Caco-2 (cell line): ENCODE data around the gene GPRASP3. TPM values are rescaled to one million over a fixed set of nuclear protein-coding genes. Genes with fewer than 3 reads are reported as not detected.

Experiments
- BruUV-seq: library from RNA; stranded (reverse); fragments of 400-500 nt; replicated peaks from 2 replicates; lab custom pipeline; 2021; lab: Mats Ljungman, UMichigan
- CTCF ChIA-PET: fragments of 300-600 bp; sonication (Branson Sonifier 250); formaldehyde crosslinking; loops from one replicate; lab custom pipeline; 2022; ENCODE audit warnings: antibody characterized with exemption; lab: Charles Lee
- POLR2A ChIA-PET: fragments of 300-600 bp; sonication (Branson Sonifier 250); formaldehyde crosslinking; loops from one replicate; lab custom pipeline; 2022; ENCODE audit warnings: antibody characterized with exemption; lab: Charles Lee
- DNase-seq, 2 experiments: peaks; one replicate each; pipeline versions ENCODE4 v3.0.0 to v3.0.0-alpha.2; 2020 to 2022
- H3K27me3 ChIP-seq: replicated peaks from 2 replicates; pipeline ENCODE4 v1.6.0; 2011; ENCODE audit warnings: low read length; ENCODE audit not compliant: control insufficient read depth, insufficient read depth
- H3K36me3 ChIP-seq: 2 replicates; pipeline ENCODE4 v1.5.1; 2011; ENCODE audit warnings: low read length; ENCODE audit not compliant: control insufficient read depth, insufficient read depth
- H3K4me1 ChIP-seq: fragments of 250-450 bp; sonication (Bioruptor Pico); 2 replicates; pipeline ENCODE4 v1.5.1; 2020; ENCODE audit warnings: mild to moderate bottlenecking
- H3K4me3 ChIP-seq: 2 replicates; pipeline ENCODE4 v1.5.1; 2011; ENCODE audit warnings: low read depth, mild to moderate bottlenecking, control low read depth, low read length
- H3K9me3 ChIP-seq: fragments of 250-450 bp; sonication (Bioruptor Pico); 2 replicates; pipeline ENCODE4 v1.5.1; 2020; ENCODE audit warnings: mild to moderate bottlenecking, moderate library complexity
- H3K27ac Mint-ChIP-seq: one replicate; pipeline ENCODE4 v1.8.0; 2022; ENCODE audit warnings: mixed read lengths; ENCODE audit not compliant: unreplicated experiment
- H3K27me3 Mint-ChIP-seq: one replicate; pipeline ENCODE4 v1.8.0; 2022; ENCODE audit warnings: mixed read lengths; ENCODE audit not compliant: insufficient read depth, unreplicated experiment
- H3K36me3 Mint-ChIP-seq: one replicate; pipeline ENCODE4 v1.8.0; 2022; ENCODE audit warnings: mild to moderate bottlenecking, mixed read lengths; ENCODE audit not compliant: insufficient read depth, unreplicated experiment
- H3K4me1 Mint-ChIP-seq: one replicate; pipeline ENCODE4 v1.8.0; 2022; ENCODE audit warnings: low read depth, mixed read lengths; ENCODE audit not compliant: unreplicated experiment
- H3K4me3 Mint-ChIP-seq: one replicate; pipeline ENCODE4 v1.8.0; 2022; ENCODE audit warnings: mild to moderate bottlenecking, moderate library complexity, mixed read lengths; ENCODE audit not compliant: unreplicated experiment
- H3K9me3 Mint-ChIP-seq: one replicate; pipeline ENCODE4 v1.8.0; 2022; ENCODE audit warnings: mixed read lengths; ENCODE audit not compliant: unreplicated experiment
- CTCF ChIP-seq, 2 experiments: fragments of 200-600 bp in 1 of 2; IDR thresholded peaks; 1 replicate in 1 of 2; 2 replicates in 1 of 2; pipeline versions ENCODE4 v1.5.1 to v1.8.0; 2011 to 2022; ENCODE audit warnings: antibody characterized with exemption in 1 of 2, control low read depth in 1 of 2, inconsistent platforms in 1 of 2, low read depth in 1 of 2, low read length in 1 of 2, mild to moderate bottlenecking in 1 of 2, moderate library complexity in 1 of 2; ENCODE audit not compliant: insufficient read depth in 1 of 2, severe bottlenecking in 1 of 2, unreplicated experiment in 1 of 2
- intact Hi-C: fragments of 100-400 bp; cut with micrococcal nuclease; formaldehyde crosslinking; loops from one replicate; pipeline ENCODE4 v1.10.0; 2022; ENCODE audit not compliant: unreplicated experiment
- total RNA-seq: library from RNA; stranded (reverse); gene quantifications from 2 replicates; pipeline ENCODE4 v1.2.3, GENCODE V29; 2022

Gene GPRASP3
- total RNA-seq, 1 experiment from 2014 or later: 2.6 TPM

DNA sequence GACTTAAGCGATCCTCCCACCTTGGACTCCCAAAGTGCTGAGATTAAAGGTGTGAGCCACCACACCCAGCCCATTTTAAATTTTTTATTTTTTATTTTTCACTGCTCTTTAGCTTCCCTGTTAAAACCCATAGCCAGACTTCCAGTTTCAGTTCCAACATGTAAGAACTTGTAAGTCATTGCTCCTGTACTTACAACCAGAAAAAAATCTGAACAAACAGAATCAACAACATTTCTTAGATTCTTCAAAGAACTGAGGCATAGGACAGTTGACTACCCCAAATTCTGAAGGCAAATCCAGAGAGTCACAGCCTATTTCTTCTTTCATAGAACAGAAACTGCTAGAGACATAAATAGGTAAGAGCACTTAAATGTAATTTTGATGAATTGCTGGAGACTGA is 8.1 kb downstream of the GPRASP3 start:
- H3K27ac Mint-ChIP-seq: no peak overlapping the region
- intact Hi-C loops: loop anchor here (10.0 kb wide), 1 partner anchor 136 kb away; no protein-coding TSS in a partner anchor
- H3K4me1 ChIP-seq: no peaks in the 10 kb centered on the region

GRCh38 chrX:102739657-102740056 is 19.1 kb downstream of the GPRASP3 start:
- DNase-seq: no peak
- Histone ChIP-seq H3K36me3 (no peaks in the 10 kb centered on the region), H3K9me3 (no peaks in the 10 kb centered on the region), H3K27me3 (no peaks in the 10 kb centered on the region), H3K4me1 (no peaks in the 10 kb centered on the region), H3K4me3 (no peak overlapping the region)
- POLR2A ChIA-PET: no interaction called here
- intact Hi-C loops: no loop called here
- Mint-ChIP-seq H3K36me3 (no peaks in the 10 kb centered on the region), H3K27me3 (no peaks in the 10 kb centered on the region), H3K4me3 (no peak overlapping the region), H3K9me3 (no peaks in the 10 kb centered on the region), H3K27ac (no peak overlapping the region), H3K4me1 (no peaks in the 10 kb centered on the region)
- no peak for TF ChIP-seq CTCF (IDR thresholded peaks at IDR 0.05; ENCODE audit: insufficient read depth in 1 of 2, low read depth in 1 of 2, low read length in 1 of 2, severe bottlenecking in 1 of 2, unreplicated experiment in 1 of 2)
- BruUV-seq: no TSS peak
- CTCF ChIA-PET: no interaction called here

More for the DNA sequence above, 8.1 kb downstream of the GPRASP3 start:
- no peak for TF ChIP-seq CTCF (IDR thresholded peaks at IDR 0.05; ENCODE audit: insufficient read depth in 1 of 2, low read depth in 1 of 2, low read length in 1 of 2, severe bottlenecking in 1 of 2, unreplicated experiment in 1 of 2)
- Mint-ChIP-seq H3K4me3 (no peak overlapping the region), H3K4me1 (peaks cover 6% of the 10 kb centered on the region), H3K9me3 (no peaks in the 10 kb centered on the region), H3K27me3 (no peaks in the 10 kb centered on the region), H3K36me3 (no peaks in the 10 kb centered on the region)
- Histone ChIP-seq H3K36me3 (no peaks in the 10 kb centered on the region), H3K4me3 (no peak overlapping the region), H3K27me3 (no peaks in the 10 kb centered on the region), H3K9me3 (no peaks in the 10 kb centered on the region)
- CTCF ChIA-PET: no interaction called here
- POLR2A ChIA-PET: interaction anchor here (0.5 kb wide), 1 partner anchor 340 kb away, joined by 3 read pairs; no protein-coding TSS in a partner anchor
- no peak for DNase-seq
- no TSS peak for BruUV-seq

DNA sequence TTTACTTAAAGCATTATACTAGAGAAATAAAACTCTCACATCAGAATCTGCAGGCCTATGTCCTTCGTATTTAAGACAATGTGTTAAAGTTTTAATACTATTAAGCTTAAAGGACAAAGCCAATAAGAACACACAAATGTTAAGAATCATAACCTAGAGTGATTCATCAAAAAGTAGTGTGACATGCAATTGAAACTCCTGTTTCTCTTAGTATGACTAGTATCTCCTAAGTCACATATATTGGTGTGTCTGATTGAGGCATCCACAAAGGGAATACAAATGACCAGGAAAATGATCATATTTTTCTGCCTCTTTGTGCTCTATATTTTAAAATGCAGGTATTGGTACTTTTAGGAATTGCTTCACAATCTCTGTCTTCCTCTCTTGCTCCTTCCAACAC is 23.8 kb downstream of the GPRASP3 start:
- H3K36me3 ChIP-seq: no peaks in the 10 kb centered on the region
- no peaks in the 10 kb centered on the region for H3K9me3 ChIP-seq
- H3K9me3 Mint-ChIP-seq: no peaks in the 10 kb centered on the region
- CTCF ChIA-PET: no interaction called here
- H3K36me3 Mint-ChIP-seq: no peaks in the 10 kb centered on the region
- no peak overlapping the region for H3K4me3 Mint-ChIP-seq
- no peaks in the 10 kb centered on the region for H3K4me1 ChIP-seq
- H3K27me3 Mint-ChIP-seq: no peaks in the 10 kb centered on the region
- DNase-seq: no peak
- POLR2A ChIA-PET: no interaction called here
- no peak for TF ChIP-seq CTCF (IDR thresholded peaks at IDR 0.05; ENCODE audit: insufficient read depth in 1 of 2, low read depth in 1 of 2, low read length in 1 of 2, severe bottlenecking in 1 of 2, unreplicated experiment in 1 of 2)
- H3K27me3 ChIP-seq: no peaks in the 10 kb centered on the region
- H3K27ac Mint-ChIP-seq: no peak overlapping the region
- BruUV-seq: no TSS peak
- intact Hi-C loops: no loop called here
- H3K4me3 ChIP-seq: no peak overlapping the region
- no peaks in the 10 kb centered on the region for H3K4me1 Mint-ChIP-seq
